Glutamatergic neuron (in vitro differentiated cells): ENCODE results near the gene PDE1A. TPM values are rescaled to one million over a fixed set of nuclear protein-coding genes. Genes with fewer than 3 reads are reported as not detected.

Source experiments
- DNase-seq: peaks from one replicate; pipeline ENCODE4 v3.0.0; 2022
- H3K27ac Mint-ChIP-seq: one replicate; pipeline ENCODE4 v1.8.0; 2020; ENCODE audit warnings: mild to moderate bottlenecking, mixed read lengths, inconsistent platforms; ENCODE audit not compliant: unreplicated experiment
- H3K27me3 Mint-ChIP-seq: one replicate; pipeline ENCODE4 v1.8.0; 2020; ENCODE audit warnings: mild to moderate bottlenecking, moderate library complexity, mixed read lengths, inconsistent platforms; ENCODE audit not compliant: unreplicated experiment
- H3K36me3 Mint-ChIP-seq: one replicate; pipeline ENCODE4 v1.8.0; 2020; ENCODE audit warnings: mild to moderate bottlenecking, mixed read lengths, inconsistent platforms; ENCODE audit not compliant: unreplicated experiment
- H3K4me1 Mint-ChIP-seq: one replicate; pipeline ENCODE4 v1.8.0; 2020; ENCODE audit warnings: mild to moderate bottlenecking, low read depth, mixed read lengths, inconsistent platforms; ENCODE audit not compliant: unreplicated experiment
- H3K4me3 Mint-ChIP-seq: one replicate; pipeline ENCODE4 v1.8.0; 2020; ENCODE audit warnings: mild to moderate bottlenecking, mixed read lengths, inconsistent platforms; ENCODE audit not compliant: unreplicated experiment
- H3K9me3 Mint-ChIP-seq: one replicate; pipeline ENCODE4 v1.8.0; 2020; ENCODE audit warnings: mild to moderate bottlenecking, moderate library complexity, mixed read lengths, inconsistent platforms; ENCODE audit not compliant: unreplicated experiment
- total RNA-seq: library from RNA; stranded (reverse); fragmentation: NEBNext Ultra II Directional; extraction: Animal tissue kit (Norgen Biotek cat#: 25700); gene quantifications from one replicate; pipeline ENCODE4 v1.2.1, GENCODE V29; 2021; ENCODE audit not compliant: unreplicated experiment
- TF ChIP-seq, protein P1 (sequence below): fragments of 200-600 bp; sonication (generic); IDR thresholded peaks from one replicate; pipeline ENCODE4 v1.5.0; 2021; ENCODE audit not compliant: partially characterized antibody, unreplicated experiment

Gene PDE1A
- total RNA-seq, 1 donor from 2014 or later: 4.2 TPM

DNA sequence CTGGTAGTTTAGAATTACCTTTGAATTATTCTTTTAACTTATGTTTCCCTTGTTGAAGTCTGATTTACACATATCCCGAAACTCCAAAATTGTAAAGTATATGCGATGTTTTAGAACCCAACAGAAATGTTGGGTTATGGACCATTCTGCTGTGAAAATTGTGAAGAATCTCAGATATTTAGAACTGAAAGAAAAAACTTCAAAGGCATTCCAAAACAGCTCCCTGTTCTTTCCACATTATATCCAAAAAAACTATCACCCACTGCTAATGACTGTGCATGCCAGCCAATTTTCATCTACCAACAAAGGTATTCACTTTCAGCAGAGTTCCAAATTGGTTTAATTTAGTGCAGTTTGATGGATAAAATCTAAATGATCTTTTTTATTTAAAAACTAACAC lies 21.5 kb upstream of the PDE1A start:
- no peak overlapping the region for H3K27ac Mint-ChIP-seq
- H3K9me3 Mint-ChIP-seq: no peaks in the 10 kb centered on the region
- H3K4me1 Mint-ChIP-seq: peaks cover 2% of the 10 kb centered on the region

DNA sequence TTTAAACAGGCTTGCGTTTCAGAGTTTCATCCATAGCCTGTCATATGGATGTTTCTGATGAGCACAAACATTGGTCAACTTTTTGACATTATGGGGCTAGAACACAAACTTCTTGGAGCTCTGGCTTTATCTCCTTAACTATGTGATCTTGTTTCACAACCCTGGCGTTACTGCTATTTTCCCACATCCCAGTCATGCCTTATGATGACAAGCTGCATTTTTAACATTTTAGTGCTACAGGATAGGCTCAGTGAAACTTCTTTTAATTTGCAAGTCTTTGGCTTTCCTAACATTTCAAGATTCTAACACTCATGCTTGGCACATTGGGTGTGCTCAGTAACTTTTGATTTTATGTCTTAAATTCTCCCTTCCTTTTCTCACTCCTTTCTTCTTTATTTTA lies 21.0 kb upstream of the PDE1A start:
- H3K4me1 Mint-ChIP-seq: peaks cover 2% of the 10 kb centered on the region
- peaks cover 5% of the 10 kb centered on the region for H3K27me3 Mint-ChIP-seq
- no peaks in the 10 kb centered on the region for H3K36me3 Mint-ChIP-seq
- H3K4me3 Mint-ChIP-seq: no peak overlapping the region
- H3K9me3 Mint-ChIP-seq: no peaks in the 10 kb centered on the region
- TF ChIP-seq, protein P1, sequence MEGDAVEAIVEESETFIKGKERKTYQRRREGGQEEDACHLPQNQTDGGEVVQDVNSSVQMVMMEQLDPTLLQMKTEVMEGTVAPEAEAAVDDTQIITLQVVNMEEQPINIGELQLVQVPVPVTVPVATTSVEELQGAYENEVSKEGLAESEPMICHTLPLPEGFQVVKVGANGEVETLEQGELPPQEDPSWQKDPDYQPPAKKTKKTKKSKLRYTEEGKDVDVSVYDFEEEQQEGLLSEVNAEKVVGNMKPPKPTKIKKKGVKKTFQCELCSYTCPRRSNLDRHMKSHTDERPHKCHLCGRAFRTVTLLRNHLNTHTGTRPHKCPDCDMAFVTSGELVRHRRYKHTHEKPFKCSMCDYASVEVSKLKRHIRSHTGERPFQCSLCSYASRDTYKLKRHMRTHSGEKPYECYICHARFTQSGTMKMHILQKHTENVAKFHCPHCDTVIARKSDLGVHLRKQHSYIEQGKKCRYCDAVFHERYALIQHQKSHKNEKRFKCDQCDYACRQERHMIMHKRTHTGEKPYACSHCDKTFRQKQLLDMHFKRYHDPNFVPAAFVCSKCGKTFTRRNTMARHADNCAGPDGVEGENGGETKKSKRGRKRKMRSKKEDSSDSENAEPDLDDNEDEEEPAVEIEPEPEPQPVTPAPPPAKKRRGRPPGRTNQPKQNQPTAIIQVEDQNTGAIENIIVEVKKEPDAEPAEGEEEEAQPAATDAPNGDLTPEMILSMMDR: no peak
- H3K27ac Mint-ChIP-seq: no peak overlapping the region
- no peak for DNase-seq

More for the DNA sequence above, 21.5 kb upstream of the PDE1A start:
- H3K27me3 Mint-ChIP-seq: peaks cover 5% of the 10 kb centered on the region
- H3K36me3 Mint-ChIP-seq: no peaks in the 10 kb centered on the region
- TF ChIP-seq, protein P1: no peak
- H3K4me3 Mint-ChIP-seq: no peak overlapping the region
- DNase-seq: no peak

DNA sequence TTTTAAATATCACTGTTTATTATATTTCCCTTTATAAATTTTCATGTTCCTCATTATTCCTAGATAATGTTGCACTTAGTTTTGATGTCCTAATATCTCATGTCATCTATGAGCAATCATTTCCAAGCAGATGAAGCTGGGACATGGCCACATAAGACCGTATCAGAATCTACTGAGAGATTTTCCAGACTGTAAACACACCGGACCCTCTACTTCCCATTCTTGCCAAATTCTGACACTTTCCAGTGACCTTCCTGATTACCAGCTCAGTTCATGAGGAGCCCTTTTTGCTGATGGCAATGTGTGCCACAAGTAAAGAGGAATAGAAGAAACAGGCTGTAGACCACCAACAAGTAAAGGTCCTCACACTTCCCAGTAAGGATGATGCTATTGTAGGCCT lies 20.3 kb upstream of the PDE1A start:
- H3K9me3 Mint-ChIP-seq: no peaks in the 10 kb centered on the region
- no peaks in the 10 kb centered on the region for H3K36me3 Mint-ChIP-seq
- H3K27ac Mint-ChIP-seq: no peak overlapping the region
- TF ChIP-seq, protein P1: no peak
- no peak for DNase-seq
- no peak overlapping the region for H3K4me3 Mint-ChIP-seq
- H3K27me3 Mint-ChIP-seq: peaks cover 5% of the 10 kb centered on the region
- no peaks in the 10 kb centered on the region for H3K4me1 Mint-ChIP-seq

DNA sequence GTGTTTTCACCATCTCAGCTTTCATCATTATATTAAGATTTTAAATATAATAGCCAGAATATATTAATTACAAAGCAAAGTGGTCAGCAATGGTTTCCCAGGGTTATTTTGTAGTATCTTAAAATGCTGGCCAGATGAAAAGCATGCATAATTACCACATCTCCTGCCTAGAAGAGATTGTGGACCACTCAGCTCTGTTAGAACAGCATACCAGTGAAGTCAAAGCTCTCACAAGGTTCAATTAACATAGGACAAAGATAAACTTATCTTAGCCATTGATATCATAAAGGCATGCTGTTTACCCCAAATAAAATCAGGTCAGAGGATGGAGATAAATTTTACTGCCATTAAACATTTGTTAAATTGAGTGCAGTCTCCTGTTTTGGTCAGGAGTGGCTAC lies 19.3 kb upstream of the PDE1A start:
- TF ChIP-seq, protein P1: no peak
- no peak overlapping the region for H3K27ac Mint-ChIP-seq
- DNase-seq: no peak
- H3K4me3 Mint-ChIP-seq: no peak overlapping the region
- H3K36me3 Mint-ChIP-seq: no peaks in the 10 kb centered on the region
- no peaks in the 10 kb centered on the region for H3K9me3 Mint-ChIP-seq
- no peaks in the 10 kb centered on the region for H3K4me1 Mint-ChIP-seq
- H3K27me3 Mint-ChIP-seq: peaks cover 2% of the 10 kb centered on the region

DNA sequence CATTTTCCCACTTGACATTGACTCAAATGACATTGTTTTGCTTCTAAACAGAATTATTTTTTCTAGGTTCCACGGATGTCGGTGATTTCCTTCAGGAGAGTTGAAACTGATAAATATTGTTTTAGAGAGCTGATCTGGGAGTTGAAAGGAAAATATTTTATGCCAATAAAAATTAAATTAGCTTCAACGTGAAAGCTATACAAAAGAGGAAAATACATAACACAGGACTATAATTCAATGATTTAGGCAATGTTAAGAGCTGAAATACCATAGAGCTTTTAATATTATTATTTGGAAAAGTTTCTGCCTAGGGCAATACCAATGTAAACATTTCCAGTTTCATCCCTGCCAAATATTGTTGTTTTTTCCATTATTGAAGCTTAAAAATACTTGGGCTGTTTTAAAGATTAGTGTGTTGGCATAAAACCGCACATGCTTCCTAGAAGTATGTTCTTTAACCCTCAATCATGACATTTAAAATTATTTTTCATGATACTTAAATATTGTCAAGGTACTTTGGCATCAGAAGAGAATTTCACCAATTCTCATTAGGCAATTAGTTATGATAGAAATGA lies 18.6 kb upstream of the PDE1A start:
- no peaks in the 10 kb centered on the region for H3K9me3 Mint-ChIP-seq
- peaks cover 2% of the 10 kb centered on the region for H3K27me3 Mint-ChIP-seq
- TF ChIP-seq, protein P1: no peak
- no peak overlapping the region for H3K4me3 Mint-ChIP-seq
- no peaks in the 10 kb centered on the region for H3K36me3 Mint-ChIP-seq
- H3K27ac Mint-ChIP-seq: no peak overlapping the region
- no peaks in the 10 kb centered on the region for H3K4me1 Mint-ChIP-seq
- DNase-seq: no peak
